Measurements from ENCODE around the gene CD163.

The CD163 gene

DNA sequence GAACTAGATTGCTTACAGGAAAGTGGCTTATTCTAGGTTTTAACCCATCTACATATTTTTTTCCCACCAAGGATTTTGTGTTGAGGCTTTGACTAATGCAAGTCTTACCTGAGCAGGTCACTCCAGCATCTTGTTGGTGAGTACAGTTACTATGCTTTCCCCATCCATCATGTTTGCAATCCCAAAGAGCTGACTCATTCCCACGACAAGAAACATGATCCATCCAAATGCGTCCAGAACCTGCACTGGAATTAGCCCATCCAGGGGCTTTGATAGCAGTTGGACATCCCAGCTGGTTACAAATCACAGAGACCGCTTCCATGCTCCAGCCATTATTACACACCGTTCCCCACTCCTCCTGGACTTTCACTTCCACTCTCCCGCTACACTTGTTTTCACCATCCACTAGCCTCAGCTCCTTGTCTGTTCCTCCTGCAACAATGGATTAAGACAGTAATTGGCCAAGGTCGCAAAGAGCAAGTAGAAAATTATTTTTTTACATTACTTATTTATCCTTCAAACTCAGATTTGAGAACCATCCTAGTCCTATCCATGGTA, 2.5 kb downstream of the CD163 start:
- TF ChIP-seq, protein P1, sequence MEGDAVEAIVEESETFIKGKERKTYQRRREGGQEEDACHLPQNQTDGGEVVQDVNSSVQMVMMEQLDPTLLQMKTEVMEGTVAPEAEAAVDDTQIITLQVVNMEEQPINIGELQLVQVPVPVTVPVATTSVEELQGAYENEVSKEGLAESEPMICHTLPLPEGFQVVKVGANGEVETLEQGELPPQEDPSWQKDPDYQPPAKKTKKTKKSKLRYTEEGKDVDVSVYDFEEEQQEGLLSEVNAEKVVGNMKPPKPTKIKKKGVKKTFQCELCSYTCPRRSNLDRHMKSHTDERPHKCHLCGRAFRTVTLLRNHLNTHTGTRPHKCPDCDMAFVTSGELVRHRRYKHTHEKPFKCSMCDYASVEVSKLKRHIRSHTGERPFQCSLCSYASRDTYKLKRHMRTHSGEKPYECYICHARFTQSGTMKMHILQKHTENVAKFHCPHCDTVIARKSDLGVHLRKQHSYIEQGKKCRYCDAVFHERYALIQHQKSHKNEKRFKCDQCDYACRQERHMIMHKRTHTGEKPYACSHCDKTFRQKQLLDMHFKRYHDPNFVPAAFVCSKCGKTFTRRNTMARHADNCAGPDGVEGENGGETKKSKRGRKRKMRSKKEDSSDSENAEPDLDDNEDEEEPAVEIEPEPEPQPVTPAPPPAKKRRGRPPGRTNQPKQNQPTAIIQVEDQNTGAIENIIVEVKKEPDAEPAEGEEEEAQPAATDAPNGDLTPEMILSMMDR (IDR thresholded peaks at IDR 0.05; ENCODE audit: low read depth, low read length): no peak
- no peak overlapping the region for H3K4me3 ChIP-seq (ENCODE audit: low read depth, low read length)

DNA sequence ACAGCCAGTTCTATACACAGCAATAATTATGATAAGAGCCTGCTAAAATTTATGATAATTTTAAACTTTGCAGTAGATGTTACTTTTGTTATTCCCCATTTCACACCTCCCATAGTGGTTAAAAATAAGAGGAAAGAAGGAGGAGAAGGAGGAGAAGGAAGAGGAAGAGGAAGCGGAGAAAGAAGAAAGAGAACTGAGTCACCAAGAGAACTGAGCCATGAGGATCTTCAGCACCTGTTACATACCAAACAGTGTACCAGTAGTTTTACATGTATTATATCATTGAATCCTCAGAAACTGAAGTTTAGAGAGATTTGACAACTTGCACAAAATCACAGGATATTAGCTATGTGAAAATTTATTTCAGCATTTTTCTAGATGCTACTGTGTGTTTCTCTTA, 3.9 kb downstream of the CD163 start:
- TF ChIP-seq, protein P1 (IDR thresholded peaks at IDR 0.05; ENCODE audit: low read depth, low read length): no peak
- no peak overlapping the region for H3K4me3 ChIP-seq (ENCODE audit: low read depth, low read length)

DNA sequence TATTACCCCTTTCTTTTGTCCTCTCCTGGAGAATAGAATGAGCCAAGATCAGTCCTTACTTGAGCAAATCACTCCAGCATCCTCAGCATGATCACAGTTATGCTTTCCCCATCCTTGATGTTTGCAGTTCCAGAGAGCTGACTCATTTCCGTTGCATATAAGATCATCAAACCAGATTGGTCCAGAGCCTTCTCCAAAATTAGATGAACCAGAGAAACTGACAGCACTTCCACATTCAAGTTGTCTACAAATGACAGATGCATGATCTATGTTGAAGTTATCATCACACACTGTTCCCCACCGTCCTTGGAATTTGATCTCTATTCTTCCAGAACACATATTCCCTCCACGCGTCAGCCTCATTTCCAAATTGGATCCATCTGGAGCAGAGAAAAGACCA, 4.8 kb downstream of the CD163 start:
- H3K4me3 ChIP-seq (ENCODE audit: low read depth, low read length): no peak overlapping the region
- TF ChIP-seq, protein P1 (IDR thresholded peaks at IDR 0.05; ENCODE audit: low read depth, low read length): no peak

DNA sequence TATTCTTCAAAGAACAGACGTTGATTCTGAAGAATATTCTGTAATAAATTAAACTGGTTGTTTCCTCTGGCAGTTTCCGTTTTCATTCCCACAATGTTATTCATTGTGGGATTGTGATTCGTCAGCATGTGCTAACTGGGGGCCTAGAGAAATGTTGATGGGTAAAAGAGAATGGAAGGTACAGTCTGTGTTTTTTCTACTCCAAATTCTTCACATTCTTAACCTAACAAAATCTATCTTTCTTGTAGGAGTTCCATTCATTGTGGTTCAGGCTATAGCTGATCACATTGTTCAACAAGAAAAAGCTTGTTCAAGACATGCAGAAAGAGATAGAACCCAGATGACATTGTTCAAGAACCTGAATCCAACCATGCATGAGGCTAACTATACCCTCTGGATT, 5.9 kb downstream of the CD163 start:
- H3K4me3 ChIP-seq (ENCODE audit: low read depth, low read length): no peak overlapping the region
- TF ChIP-seq, protein P1 (IDR thresholded peaks at IDR 0.05; ENCODE audit: low read depth, low read length): no peak

DNA sequence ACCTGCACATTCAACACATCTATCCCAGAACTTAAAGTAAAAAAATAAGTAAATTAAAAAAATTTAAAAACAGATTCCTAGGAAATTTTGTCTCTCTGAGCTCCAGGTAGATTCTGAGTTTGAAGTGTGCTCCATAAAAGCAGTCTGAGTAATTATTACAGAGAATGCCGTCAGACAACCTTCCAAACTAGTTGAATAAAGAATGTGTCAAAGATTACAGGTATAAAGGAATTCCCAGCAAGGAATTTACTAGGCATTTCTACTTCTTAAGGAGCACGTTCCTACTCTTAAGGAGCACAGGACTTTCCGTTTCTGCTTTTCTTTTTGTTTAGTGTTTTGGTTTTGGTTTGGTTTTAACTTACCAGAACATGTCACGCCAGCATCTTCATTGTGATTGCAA, 7.1 kb downstream of the CD163 start:
- TF ChIP-seq, protein P1 (IDR thresholded peaks at IDR 0.05; ENCODE audit: low read depth, low read length): no peak

DNA sequence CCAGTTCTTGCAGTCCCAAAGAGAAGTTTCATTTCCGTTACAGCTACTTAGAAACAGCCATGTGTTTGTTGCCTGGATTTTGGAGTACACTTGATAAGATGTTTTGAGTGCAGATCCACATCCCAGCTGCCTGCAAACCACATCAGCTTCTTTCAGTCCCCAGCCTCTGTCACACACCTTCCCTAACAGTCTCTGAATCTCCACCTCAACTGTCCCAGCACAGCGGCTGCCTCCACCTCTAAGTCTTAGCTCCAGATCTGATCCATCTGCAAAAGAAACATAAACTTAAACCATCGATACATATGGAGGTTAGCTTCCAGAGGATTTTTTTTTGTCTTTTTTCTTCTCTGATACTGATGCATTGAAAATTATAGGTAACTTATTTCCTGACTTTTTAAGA, 8.4 kb downstream of the CD163 start:
- TF ChIP-seq, protein P1 (IDR thresholded peaks at IDR 0.05; ENCODE audit: low read depth, low read length): no peak
- no peak overlapping the region for H3K4me3 ChIP-seq (ENCODE audit: low read depth, low read length)

More for the DNA sequence above, 7.1 kb downstream of the CD163 start:
- no peak overlapping the region for H3K4me3 ChIP-seq (ENCODE audit: low read depth, low read length)

DNA sequence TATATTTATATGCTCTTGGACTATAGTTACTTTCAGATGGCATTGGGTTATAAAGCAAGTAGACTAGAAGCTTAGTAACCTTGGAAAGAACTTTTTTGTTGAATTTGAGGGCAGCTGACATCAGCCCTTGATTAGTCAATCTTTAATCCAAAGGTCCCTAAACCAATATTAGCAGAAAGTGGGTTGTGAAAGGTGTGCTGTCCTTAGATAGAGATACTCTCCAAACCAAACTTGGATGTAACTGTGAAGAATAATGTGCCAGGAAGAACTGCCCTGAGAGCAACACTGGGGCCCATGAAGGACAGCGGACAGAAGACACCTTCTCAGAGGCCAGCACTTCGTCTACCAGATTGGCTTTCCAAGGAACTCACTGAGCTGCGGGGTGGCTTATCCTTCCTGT, 10.6 kb downstream of the CD163 start:
- TF ChIP-seq, protein P1 (IDR thresholded peaks at IDR 0.05; ENCODE audit: low read depth, low read length): no peak
- H3K4me3 ChIP-seq (ENCODE audit: low read depth, low read length): no peak overlapping the region

Data from WI38 (cell line).